Bone marrow (tissue), 2 donors: ENCODE results near the gene UBE2M.

ENCODE experiments used
- DNase-seq, 2 donors: peaks; one replicate each; lab custom pipeline; 2025; lab: John Stamatoyannopoulos, UW

UBE2M gene

DNA sequence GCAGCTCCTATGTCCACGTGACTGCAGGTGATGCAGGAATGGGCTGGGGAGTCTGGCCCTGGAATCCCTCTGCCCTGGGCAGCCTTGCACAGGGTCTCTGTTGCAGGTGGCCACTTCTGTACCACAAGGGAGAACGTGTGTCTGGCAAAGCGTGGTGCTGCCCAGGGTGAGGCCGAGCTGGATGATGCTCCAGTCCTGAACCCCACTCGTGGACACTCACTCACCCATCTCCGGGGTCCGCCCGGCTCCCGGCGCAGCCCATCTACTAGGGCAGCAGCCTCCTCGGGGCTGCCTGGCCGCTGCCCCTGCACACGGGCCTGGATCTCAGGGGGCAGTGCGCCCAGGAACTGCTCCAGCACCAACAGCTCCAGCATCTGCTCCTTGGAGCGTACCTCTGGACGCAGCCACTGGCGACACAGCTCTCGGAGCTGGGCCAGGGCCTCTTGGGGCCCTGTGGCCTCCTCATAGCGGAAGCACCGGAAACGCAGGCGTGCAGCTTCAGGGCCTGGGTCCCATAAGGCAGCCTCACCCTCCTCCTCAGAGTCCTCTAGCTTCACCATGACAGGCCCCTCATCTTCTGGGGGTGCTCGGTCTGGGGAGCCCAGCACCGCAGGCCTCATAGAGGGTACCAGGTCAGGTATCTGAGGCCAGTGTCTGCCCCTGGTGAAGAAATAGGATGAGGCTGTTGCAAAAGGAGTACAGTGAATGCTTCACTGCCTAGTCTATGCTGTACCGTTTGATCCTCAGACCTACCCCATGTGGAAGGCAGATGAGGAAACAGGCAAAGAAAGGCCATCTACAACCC is 12.6 kb upstream of the UBE2M start:
- no peak for DNase-seq

DNA sequence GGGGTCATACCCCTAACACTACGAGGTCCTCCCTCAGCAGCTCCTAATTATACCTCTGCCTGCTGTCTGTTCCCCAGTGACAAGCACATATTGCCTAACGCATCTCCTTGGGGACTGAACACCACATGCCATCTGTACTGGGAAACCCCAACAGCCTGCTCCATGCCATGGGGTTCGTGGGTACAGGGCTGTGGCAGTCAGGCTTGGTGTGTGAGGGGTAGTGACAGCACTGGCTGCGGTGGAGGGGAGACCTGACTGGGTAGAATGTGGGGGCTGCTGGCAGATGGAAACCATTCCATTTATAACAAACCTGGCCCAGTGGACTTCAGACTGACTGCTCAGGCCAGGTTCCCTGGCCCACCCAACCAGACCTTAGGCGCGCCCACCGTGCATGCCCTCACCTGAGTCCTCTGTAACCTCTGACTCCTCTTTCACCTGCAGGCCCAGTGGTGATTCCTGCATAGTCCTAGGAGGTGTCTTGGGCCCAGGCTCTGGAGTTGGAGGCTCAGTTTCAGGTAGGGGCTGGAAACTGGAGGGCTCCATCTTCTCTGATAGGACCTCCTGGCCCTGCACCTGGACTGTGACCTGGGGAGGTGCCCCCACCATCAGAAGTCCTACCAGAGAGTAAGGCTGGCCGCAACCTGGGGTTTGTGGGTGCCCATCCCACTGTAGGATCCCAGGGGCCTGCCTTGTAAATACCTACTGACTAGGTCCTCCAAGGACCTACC is 11.7 kb upstream of the UBE2M start:
- no peak for DNase-seq

DNA sequence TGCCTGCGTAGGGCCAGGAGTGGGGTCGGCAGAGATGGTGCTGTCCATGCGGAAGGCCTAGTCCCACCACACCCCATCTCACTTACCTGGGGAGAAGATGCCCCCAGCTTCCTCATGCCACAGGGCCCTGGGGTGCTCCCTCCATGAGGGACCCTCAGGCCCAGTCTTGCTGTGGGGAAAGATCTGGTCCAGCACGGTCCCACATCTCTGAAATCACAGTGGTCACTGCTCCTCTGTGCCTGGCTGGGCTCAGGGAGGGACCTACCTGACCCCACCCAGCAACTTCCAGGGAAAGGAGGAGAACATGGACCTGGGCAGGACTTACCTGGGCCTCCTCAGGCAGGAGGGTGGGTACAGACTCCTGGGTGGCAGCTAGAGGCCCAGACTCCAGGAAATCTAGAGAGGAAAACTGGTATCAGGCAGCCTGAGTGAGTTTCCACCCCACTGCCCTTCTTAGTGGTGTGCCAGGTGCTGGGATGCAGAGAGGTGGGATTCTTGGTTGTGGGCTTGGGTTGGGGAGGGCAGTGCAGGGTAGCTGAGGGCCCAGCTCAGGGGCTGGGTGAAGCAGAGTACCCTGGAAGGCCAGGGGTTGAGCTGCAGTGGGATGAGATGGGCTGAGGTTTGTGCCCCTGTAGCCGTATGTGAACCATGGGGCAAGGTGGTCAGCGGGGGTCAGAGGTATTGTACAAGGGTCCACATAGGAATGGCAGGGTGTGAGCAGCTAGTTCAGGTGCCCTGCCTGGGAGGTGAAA is 11.0 kb upstream of the UBE2M start:
- DNase-seq: no peak

DNA sequence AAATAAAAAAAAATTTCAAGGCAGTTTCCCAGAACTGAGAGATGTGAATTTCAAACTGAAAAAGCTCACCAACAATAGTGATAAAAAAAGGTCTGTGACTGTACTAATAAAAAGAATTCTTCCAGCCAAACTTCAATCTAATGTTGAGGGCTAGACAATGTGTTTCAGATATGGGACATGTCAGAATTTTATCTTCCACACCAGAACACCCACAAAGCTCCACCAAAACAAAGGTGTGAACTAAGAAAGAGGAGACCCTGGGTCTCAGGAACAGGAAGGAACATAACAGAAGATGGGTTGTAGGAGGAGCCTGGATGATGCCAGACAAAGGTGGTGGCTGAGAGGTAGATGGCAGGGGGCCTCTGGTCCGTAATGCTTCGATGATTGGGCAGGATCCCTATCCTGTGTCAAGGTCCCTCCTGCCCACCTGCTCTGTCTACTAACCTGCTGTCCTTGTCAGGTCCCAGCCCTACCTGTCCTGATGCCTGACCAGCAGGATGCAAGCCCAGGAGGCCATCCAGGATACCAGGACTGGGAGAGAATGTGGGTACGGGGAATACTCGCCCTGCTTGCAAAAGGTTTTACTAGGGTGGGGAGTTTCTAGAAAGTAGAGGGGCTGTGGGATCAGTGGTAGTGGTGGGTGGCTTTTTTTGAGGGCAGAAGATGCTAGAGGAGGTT is 10.2 kb upstream of the UBE2M start:
- no peak for DNase-seq

DNA sequence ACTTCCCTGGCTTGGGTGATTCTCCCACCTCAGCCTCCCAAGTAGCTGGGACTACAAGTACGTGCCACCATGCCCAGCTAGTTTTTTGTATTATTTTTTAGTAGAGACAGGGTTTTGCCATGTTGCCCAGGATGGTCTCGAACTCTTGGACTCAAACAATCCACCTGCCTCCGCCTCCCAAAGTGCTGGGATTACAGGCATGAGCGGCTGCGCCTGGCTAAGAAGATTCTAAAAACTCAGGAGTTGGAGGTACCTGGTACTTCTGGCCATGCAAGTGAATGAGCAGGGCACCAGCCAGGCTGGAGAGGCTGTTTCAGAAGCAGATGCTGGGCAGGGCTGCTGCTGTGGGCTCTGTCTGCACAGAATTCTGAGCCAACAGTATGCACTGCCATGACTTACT is 8.6 kb upstream of the UBE2M start:
- DNase-seq: no peak

DNA sequence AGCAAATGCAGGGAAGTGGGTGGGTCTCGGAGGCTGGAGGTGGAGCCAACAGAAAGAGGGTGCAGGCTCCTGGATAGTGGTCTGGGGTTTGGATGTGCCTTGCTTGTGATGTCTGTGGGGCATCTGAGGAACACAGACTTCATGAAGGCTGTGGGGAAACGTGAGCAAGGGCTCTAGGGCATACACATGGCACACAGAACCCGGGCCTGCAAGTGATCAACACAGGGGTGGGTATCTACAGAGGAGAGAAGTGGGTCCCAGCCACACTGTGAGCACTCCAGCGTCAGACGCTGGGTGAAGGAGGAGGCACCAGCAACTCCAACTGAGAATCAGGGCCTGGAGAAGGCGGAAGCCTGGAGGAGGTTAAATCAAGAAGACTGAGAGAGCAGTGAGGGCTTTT is 5.4 kb upstream of the UBE2M start:
- DNase-seq: no peak

DNA sequence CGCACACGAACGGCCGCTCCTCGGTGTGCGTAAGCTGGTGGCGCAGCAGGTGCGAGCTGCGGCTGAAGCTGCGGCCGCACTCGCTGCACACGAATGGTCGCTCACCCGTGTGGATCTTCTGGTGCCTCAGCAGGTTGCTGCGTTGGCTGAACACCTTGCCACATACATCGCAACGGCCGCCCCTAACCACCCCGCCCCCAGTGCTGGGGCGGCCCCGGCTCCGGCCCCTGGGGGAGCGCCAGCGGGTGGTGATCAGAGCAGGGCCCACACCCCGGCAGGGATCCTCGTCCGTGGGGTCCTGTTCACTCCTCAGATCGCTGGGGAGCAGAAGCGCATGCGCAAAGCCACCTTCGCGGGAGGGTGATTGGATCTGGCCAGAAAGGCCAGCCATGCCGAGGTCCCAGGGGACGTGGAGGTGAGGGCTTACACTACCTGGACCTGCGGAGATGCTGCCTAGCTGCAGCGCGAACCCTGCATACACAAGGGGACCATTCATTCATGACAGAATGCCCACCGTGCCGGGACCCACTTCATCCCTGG is 4.7 kb upstream of the UBE2M start:
- no peak for DNase-seq

DNA sequence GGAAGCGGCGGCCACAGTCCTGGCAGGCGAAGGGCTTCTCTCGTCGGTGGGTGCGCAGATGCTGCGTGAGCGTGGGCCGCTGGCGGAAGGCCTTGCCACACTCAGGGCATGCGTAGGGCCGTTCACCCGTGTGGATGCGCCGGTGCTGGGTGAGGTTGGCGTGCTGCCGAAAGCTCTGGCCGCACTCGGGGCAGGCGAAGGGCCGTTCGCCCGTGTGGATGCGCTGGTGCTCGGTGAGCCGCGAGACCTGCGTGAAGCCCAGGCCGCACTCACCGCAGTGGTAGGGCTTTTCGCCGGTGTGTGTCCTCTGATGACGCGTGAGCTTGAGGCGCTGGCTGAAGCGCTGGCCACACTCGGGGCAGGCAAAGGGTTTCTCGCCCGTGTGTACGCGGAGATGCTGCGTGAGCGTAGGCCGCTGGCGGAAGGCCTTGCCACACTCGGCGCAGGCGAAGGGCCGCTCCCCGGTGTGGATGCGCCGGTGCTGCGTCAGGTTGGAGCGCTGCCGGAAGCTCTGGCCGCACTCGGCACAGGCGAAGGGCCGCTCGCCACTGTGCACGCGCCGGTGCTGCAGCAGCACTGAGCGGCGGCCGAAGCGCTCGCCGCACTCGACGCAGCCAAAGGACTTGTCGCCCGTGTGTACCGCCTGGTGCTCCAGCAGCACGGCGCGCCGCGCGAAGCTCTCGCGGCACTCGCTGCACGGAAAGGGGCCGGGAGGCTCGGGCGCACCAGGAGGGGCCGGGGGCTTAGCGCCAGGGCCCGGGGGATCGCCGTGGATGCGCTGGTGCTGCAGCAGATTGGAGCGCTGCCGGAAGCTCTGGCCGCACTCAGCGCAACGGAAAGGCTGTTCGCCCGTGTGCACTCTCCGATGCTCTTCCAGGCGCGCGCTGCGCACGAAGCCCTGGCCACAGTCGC is 4.0 kb upstream of the UBE2M start:
- no peak for DNase-seq

DNA sequence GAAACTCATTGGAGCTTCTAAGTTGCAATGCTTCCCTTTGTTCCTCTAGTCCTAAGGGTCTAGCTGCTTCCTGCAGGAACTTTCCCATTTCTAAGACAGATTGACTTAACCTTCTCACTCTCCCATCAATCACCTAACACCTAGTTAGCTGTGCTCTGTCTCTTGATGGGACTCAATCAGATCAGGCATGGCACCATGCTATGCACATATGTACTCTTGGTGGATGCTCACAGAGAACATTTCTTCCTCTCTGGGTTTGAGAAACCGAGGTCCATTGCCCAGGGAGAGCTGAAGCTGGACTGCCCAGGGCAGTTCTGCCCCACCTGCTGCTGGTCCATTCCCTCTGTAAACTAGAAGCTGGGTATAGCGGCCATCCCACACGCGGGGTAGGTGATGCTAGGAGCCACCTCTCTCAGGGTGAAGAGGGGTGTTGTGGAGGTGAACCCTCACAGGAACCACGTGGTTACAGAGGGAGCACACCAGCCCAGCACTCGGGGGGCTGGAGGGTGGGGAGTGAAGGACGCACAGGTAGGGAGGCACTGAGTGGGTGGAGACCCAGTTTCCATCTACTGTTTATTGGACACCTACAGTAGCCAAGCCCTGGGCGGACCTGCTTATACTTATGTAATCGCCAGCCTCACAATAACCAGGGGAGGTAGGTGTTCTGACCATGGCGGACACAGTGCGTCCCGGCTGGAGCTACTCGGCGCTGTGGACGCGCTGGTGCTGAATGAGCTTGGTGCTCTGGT is 3.1 kb upstream of the UBE2M start:
- no peak for DNase-seq

DNA sequence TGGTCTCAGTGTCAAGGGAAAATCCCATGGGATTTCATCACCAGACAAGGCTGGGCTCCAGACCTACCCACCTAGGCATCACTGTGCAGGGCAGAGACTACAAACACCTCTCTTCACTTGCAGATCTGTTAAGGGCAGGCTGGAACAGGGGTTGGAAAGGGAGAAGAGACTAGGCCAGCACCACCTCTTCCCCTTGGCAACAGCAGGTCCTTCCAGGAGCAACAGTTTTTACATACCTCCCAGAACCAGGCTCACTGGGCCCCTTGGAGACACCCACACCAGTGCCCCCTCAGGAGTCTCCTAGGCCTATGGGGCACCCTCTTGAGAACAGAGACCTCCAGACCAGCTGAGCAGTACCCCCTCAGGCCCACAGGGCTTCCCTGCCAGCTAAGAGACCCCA is 2.5 kb upstream of the UBE2M start:
- no peak for DNase-seq

DNA sequence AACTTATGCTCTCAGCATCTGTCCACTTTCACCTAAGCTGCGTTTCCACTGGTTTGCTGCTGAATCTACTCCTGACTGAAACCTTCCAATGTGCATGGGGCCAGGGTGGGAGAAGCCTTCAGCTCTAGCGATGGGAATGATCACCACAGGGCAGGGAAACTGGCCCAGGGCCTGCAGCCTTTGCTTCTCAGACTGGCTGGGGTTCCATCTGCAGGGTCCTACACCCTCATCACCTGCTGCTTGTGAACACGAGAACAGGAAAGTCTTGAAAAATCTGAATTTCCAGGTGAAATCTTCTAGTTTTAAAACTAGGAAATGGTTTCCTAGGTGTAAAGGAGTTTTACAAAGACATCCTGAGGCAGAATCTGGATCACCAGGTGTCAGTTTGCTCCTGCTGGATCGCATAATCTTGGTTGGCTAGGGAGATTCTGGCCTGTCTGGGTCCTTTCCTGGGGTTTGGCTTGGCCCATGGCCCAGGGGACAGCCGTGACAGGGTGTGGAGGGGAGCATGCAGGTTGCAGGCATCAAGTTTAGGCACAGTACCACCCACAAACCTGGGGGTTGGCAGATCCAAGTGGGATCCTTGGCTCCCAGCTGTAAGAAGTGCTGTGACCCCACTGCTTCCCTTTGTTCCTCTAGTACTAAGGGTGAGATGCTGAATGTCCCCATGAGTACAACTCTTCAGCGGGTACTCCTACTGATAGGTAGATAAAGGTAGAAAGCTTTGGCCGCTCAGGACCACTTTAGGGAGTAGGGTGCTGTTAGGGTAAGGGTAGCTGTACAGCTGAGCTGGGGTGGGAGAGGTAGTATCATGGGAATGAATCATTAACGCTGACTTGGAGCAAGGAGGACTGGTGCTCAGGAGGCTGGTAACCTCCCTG is 1.8 kb upstream of the UBE2M start:
- DNase-seq: no peak

DNA sequence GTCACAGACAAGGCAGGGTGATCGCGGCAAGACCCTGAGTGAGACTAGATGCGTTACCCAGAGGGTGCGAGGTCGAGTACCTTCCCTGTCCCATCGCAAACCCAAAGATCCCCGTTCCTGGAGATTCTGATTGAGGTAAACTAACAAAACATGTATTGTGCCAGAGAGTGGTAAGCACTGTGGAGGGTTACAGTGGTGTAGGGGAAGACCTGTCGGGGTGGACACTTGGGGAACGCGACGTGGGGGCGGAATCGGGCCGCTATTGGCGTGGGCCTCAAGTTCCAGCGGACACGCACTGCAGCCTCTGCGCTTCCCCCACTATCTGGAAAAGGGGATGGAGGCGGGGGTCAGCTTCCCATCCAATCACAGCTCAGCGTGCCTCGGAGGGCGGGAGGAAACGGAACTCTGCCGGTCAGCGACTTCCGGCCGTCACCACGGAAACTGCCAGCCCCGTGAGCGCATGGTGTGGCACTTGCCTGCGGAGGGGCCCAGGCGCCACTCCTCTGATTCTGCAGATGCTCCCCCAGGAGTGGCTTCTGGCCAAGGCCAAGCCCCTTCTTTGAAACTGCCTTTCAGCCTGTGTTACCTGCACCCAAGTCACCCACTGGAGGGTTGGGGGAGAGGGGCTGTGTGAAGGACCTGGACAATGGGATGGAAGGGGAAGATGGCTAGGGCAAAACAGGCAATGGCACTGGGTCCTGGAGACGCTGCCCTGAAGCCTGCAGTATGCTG is 1.0 kb upstream of the UBE2M start:
- no peak for DNase-seq

DNA sequence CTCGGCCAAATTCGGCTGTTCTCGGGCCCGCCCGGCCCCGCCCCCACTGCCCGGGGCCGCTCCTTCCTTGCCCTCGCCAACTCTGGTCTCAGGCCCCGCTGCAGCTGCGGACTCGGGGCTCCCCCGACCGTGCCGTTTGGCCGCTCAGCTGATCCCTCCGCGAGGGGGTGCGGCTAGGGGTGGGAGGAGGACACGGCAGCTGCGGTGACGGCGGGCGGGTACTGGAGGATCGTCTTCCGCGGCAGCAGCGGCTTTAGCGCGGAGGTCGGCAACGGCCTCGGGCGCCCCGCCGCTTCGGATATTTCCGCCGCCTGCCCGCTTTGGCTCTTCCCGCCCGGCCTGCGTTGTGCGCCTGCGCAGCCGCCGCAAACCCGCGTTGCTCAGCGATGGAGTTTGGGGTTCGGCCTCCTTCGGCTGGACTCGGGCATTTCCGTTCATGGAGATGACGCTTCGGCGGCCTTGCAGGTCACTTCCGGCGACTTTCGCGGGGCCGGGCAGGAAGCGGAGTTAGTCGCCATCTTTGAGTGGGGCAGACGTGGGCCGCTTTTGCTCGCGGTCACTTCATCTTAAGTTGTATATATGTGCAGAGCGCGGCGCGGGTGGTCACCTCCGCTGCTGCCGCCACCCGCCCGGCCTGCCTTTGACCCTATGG is 338 bp upstream of the UBE2M start:
- no peak for DNase-seq

DNA sequence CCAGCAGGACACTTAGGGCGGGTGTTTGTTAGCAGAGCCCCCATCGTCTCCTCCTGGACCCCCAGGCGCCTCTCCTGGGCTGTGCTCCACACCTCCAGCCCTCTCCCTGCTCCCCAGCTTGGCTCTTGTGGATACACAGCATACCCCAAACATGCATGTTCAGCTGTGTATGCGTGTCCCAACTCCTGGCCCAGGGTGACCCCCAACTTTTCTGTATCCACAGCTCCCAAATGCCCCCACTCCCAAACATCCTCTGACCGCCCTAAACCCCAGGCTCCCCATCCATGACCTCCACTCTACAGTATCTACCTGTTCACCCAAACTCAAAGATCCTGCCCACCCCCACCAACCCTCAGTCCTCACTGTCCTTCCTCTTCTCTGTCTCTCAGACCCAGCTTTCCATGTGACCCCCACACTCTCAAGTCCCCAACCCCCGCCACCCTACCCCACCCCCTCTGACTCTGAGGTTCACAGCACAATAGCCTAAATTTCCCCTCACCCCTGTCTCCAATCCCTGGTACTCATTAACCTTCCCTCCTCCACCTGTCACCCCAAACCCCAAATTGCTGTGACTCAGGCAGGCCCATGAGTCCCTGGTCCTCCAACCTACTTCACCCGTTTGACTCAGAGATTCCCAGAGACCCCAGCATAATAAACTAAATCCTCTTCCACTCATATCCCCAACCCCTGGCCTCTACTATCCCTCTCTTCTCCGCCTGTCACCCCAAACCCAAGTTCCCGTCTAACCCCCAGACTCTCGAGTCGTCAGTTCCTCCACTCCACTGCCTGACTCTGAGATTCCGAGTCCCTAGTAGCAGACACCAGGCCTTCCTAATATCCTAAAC is 968 bp downstream of the UBE2M start:
- no peak for DNase-seq

DNA sequence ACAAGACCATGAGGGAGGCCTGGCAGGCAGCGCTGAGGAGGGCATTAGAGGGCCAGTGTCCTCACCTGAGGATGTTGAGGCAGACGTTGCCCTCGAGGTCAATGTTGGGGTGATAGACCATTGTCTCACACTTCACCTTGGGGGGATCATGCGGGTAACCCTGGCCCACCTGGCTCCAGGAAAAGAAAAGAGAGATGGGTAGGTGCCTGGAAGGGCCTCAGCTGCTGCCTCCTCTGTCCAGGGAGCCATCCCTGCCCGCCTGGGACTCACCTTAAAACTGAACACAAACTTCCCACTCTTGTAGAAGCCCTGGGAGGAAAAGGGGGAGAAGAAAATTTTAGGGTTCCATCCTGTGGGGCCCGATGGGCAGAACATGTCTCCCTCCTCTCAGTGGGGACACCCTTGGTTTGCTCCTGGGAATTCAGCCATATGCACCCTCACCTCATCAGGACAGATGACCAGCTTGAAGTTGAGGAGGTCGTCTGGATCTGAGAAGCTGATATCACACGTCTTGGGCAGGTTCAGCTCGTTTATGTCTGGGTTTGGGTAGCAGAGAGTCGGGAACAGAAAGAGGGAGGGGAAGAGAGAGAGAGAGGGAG is 1.7 kb downstream of the UBE2M start:
- DNase-seq: no peak

DNA sequence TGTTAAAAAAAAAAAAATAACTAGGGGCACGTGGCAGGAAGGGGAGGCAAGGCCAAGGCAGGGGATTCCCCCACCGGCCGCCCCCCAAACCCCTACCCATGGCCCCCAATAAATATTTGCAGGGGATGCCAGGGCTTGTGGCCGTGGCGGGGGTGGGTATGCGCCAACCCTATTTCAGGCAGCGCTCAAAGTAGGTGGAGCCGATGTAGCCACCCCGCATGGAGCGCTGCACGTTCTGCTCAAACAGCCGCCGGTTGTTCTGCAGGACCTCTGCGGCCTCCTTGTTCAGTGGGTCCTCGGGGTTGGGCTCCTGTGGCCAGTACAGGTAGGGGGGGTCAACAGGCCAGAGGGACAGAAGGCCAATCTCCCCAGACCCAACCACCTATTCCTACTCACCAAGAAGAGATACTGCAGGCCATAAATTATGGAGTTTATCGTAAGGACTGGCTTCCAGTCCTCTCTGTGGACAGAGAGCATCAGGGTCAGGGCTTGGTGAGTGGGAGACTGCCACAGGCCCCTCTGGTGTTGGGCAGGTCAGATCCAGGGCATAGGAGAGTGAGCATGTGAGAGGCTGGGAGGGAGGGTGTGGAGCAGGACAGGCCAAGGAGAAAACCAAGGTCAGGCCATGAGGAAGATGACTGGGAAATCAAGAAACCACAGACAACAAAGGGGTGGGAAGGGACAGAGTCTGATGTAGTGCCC is 2.3 kb downstream of the UBE2M start:
- DNase-seq: no peak
